ENCODE results near the gene TRIM68.

TRIM68 gene

GRCh38 chr11:4606231-4607015 lies 1.6 kb downstream of the TRIM68 start:
- DNase-seq (ENCODE audit: low read depth) = no peak

GRCh38 chr11:4605057-4605456 lies 3.0 kb downstream of the TRIM68 start:
- no peak for DNase-seq (ENCODE audit: low read depth)

- DNase-seq (ENCODE audit: low read depth) = no peak
Observed at GRCh38 chr11:4593739-4594138, 14.3 kb downstream of the TRIM68 start, which contains the start of gene OR52I1. Gene OR52I1, plus strand, starts transcription at chr11:4594039. Its CDS starts 0 bp downstream, at chr11:4594039.

GRCh38 chr11:4589017-4589416 lies 19.0 kb downstream of the TRIM68 start:
- no peak for DNase-seq (ENCODE audit: low read depth)

GRCh38 chr11:4581443-4581842 lies 26.6 kb downstream of the TRIM68 start, which contains the start of gene OR52I2:
Gene OR52I2, plus strand, starts transcription at chr11:4581743.
- DNase-seq (ENCODE audit: low read depth) = no peak

- no peak for DNase-seq (ENCODE audit: low read depth)
Observed at GRCh38 chr11:4580124-4580523, 27.9 kb downstream of the TRIM68 start.

GRCh38 chr11:4578624-4579023 lies 29.4 kb downstream of the TRIM68 start:
- DNase-seq (ENCODE audit: low read depth) = no peak

GRCh38 chr11:4577761-4578160 lies 30.3 kb downstream of the TRIM68 start:
- DNase-seq (ENCODE audit: low read depth) = no peak

- DNase-seq (ENCODE audit: low read depth) = no peak
Observed at GRCh38 chr11:4576880-4577279, 31.2 kb downstream of the TRIM68 start.

GRCh38 chr11:4569075-4569474 lies 39.0 kb downstream of the TRIM68 start:
- no peak for DNase-seq (ENCODE audit: low read depth)

GRCh38 chr11:4565371-4565770 lies 42.7 kb downstream of the TRIM68 start:
- no peak for DNase-seq (ENCODE audit: low read depth)

- DNase-seq (ENCODE audit: low read depth) = no peak
Observed at GRCh38 chr11:4560467-4560866, 47.6 kb downstream of the TRIM68 start.

GRCh38 chr11:4559527-4560440 lies 48.2 kb downstream of the TRIM68 start:
- no peak for DNase-seq (ENCODE audit: low read depth)

GRCh38 chr11:4551346-4551979 lies 56.6 kb downstream of the TRIM68 start:
- DNase-seq (ENCODE audit: low read depth) = no peak

All from stimulated activated CD8-positive, alpha-beta memory T cell treated with anti-CD3 and anti-CD28 coated beads, Interleukin-15, amount 100 ng/mL, for 1 hour (primary cell).